IMR-90 (cell line): ENCODE data around the gene OR51F2. TPM values are rescaled to one million over a fixed set of nuclear protein-coding genes. Genes with fewer than 3 reads are reported as not detected.

Source experiments
- ATAC-seq: fragments of 200-7000 bp; cut with Tn5 transposase; 2 replicates; pipeline ENCODE4 v1.9.1; 2020; ENCODE audit warnings: low read depth, mild to moderate bottlenecking, moderate library complexity
- BruUV-seq: library from RNA; stranded (reverse); fragments of 400-500 nt; replicated peaks from 2 replicates; lab custom pipeline; 2021; lab: Mats Ljungman, UMichigan
- CTCF ChIA-PET: fragments of 300-600 bp; formaldehyde crosslinking; extraction: SDS; loops from one replicate; lab custom pipeline; 2021; ENCODE audit warnings: antibody characterized with exemption; lab: Yijun Ruan, JAX
- POLR2A ChIA-PET: fragments of 300-600 bp; sonication (Branson Sonifier 250); formaldehyde crosslinking; loops from one replicate; lab custom pipeline; 2022; ENCODE audit warnings: antibody characterized with exemption; ENCODE audit not compliant: unreplicated experiment; lab: Charles Lee
- DNase-seq: peaks from one replicate; pipeline ENCODE4 v3.0.0; 2013
- H2AFZ ChIP-seq: replicated peaks from 2 replicates; pipeline ENCODE3; 2013; ENCODE audit warnings: low read length, mild to moderate bottlenecking; ENCODE audit not compliant: poor library complexity
- H2AK5ac ChIP-seq: 2 replicates; pipeline ENCODE4 v1.6.1; 2013; ENCODE audit warnings: low read depth, low read length, inconsistent platforms
- H2AK9ac ChIP-seq: replicated peaks from 2 replicates; pipeline ENCODE3; 2013; ENCODE audit warnings: mild to moderate bottlenecking, low read depth, low read length, moderate library complexity; ENCODE audit not compliant: poor library complexity
- H2BK120ac ChIP-seq: 2 replicates; pipeline ENCODE4 v1.6.1; 2013; ENCODE audit warnings: low read depth, low read length, inconsistent platforms
- H2BK15ac ChIP-seq: 3 replicates; pipeline ENCODE4 v1.6.1; 2013; ENCODE audit warnings: low read depth, low read length, inconsistent platforms
- H2BK20ac ChIP-seq: 2 replicates; pipeline ENCODE4 v1.6.1; 2013; ENCODE audit warnings: low read depth, mild to moderate bottlenecking, inconsistent platforms, low read length, moderate library complexity
- H2BK5ac ChIP-seq: 2 replicates; pipeline ENCODE4 v1.6.1; 2013; ENCODE audit warnings: mild to moderate bottlenecking, low read depth, low read length, inconsistent platforms; ENCODE audit not compliant: poor library complexity, severe bottlenecking
- H3K14ac ChIP-seq: replicated peaks from 2 replicates; pipeline ENCODE4 v1.6.1; 2013; ENCODE audit warnings: low read depth, low read length, inconsistent platforms
- H3K18ac ChIP-seq: 2 replicates; pipeline ENCODE4 v1.6.1; 2013; ENCODE audit warnings: low read depth, low read length, control low read depth
- H3K23ac ChIP-seq: 2 replicates; pipeline ENCODE4 v1.6.1; 2013; ENCODE audit warnings: low read depth, low read length, inconsistent platforms
- H3K27ac ChIP-seq: 2 replicates; pipeline ENCODE4 v1.5.1; 2013; ENCODE audit warnings: mild to moderate bottlenecking, control low read depth, low read length; ENCODE audit not compliant: insufficient read depth
- H3K27me3 ChIP-seq: 2 replicates; pipeline ENCODE4 v1.6.1; 2013; ENCODE audit warnings: low read length; ENCODE audit not compliant: control insufficient read depth, insufficient read depth
- H3K36me3 ChIP-seq: 2 replicates; pipeline ENCODE4 v1.6.1; 2013; ENCODE audit warnings: low read length, mixed read lengths; ENCODE audit not compliant: control insufficient read depth, insufficient read depth
- H3K4ac ChIP-seq: 2 replicates; pipeline ENCODE4 v1.6.1; 2013; ENCODE audit warnings: low read depth, low read length, inconsistent platforms
- H3K4me1 ChIP-seq: 2 replicates; pipeline ENCODE4 v1.6.1; 2013; ENCODE audit warnings: low read length, mixed read lengths; ENCODE audit not compliant: control insufficient read depth, insufficient read depth
- H3K4me2 ChIP-seq: 2 replicates; pipeline ENCODE4 v1.6.1; 2013; ENCODE audit warnings: low read depth, mild to moderate bottlenecking, control low read depth, low read length, moderate library complexity
- H3K4me3 ChIP-seq: 2 replicates; pipeline ENCODE4 v1.5.1; 2013; ENCODE audit warnings: low read depth, mild to moderate bottlenecking, control low read depth, low read length, moderate library complexity; ENCODE audit not compliant: insufficient read depth
- H3K56ac ChIP-seq: 2 replicates; pipeline ENCODE4 v1.6.1; 2013; ENCODE audit warnings: low read length, inconsistent platforms; ENCODE audit not compliant: insufficient read depth; ENCODE audit errors: extremely low read depth
- H3K79me1 ChIP-seq, 2 experiments: 2 replicates each; pipeline ENCODE4 v1.6.1; 2013; ENCODE audit warnings: low read length in 2 of 2, inconsistent platforms in 1 of 2, low read depth in 1 of 2
- H3K9ac ChIP-seq: 2 replicates; pipeline ENCODE4 v1.6.1; 2013; ENCODE audit warnings: low read depth, low read length, control low read depth
- H3K9me1 ChIP-seq: 2 replicates; pipeline ENCODE4 v1.6.1; 2013; ENCODE audit warnings: low read length, inconsistent platforms; ENCODE audit not compliant: insufficient read depth
- H3K9me3 ChIP-seq: 2 replicates; pipeline ENCODE4 v1.6.1; 2013; ENCODE audit warnings: low read length; ENCODE audit not compliant: control insufficient read depth, insufficient read depth
- H4K20me1 ChIP-seq: 2 replicates; pipeline ENCODE4 v1.6.1; 2013; ENCODE audit warnings: low read length, inconsistent platforms; ENCODE audit not compliant: insufficient read depth
- H4K5ac ChIP-seq: 2 replicates; pipeline ENCODE4 v1.6.1; 2013; ENCODE audit warnings: mild to moderate bottlenecking, low read depth, low read length, control low read depth
- H4K8ac ChIP-seq, 2 experiments: 2 replicates each; pipeline ENCODE4 v1.6.1; 2013; ENCODE audit warnings: low read depth in 2 of 2, low read length in 2 of 2, control low read depth in 1 of 2, inconsistent platforms in 1 of 2
- H4K91ac ChIP-seq: 2 replicates; pipeline ENCODE4 v1.6.1; 2013; ENCODE audit warnings: low read depth, low read length, inconsistent platforms; ENCODE audit not compliant: insufficient read depth
- BHLHE40 ChIP-seq: fragments of 150-350 bp; IDR thresholded peaks from 2 replicates; pipeline ENCODE4 v1.6.1; 2016; ENCODE audit warnings: mild to moderate bottlenecking, low read depth, low read length
- CEBPB ChIP-seq: IDR thresholded peaks from 2 replicates; pipeline ENCODE4 v1.6.1; 2012; ENCODE audit warnings: low read depth, low read length, improper control_type of control experiment
- CHD1 ChIP-seq: IDR thresholded peaks from 2 replicates; pipeline ENCODE4 v1.6.1; 2012; ENCODE audit warnings: low read depth, low read length, improper control_type of control experiment
- CTCF ChIP-seq: conservative IDR thresholded peaks from 2 replicates; pipeline ENCODE4 v1.5.1; 2012; ENCODE audit warnings: mild to moderate bottlenecking, low read depth, low read length, improper control_type of control experiment
- ELK1 ChIP-seq: fragments of 150-350 bp; IDR thresholded peaks from 2 replicates; pipeline ENCODE4 v1.6.1; 2016; ENCODE audit warnings: low read depth, mild to moderate bottlenecking, low read length, moderate library complexity, borderline replicate concordance
- FOS ChIP-seq: fragments of 150-350 bp; IDR thresholded peaks from 2 replicates; pipeline ENCODE4 v1.6.1; 2016; ENCODE audit warnings: low read depth, low read length
- MAFK ChIP-seq: IDR thresholded peaks from 2 replicates; pipeline ENCODE4 v1.6.1; 2012; ENCODE audit warnings: low read depth, low read length, improper control_type of control experiment
- MAZ ChIP-seq: IDR thresholded peaks from 2 replicates; pipeline ENCODE4 v1.6.1; 2012; ENCODE audit warnings: low read depth, mild to moderate bottlenecking, low read length, improper control_type of control experiment, moderate library complexity, borderline replicate concordance
- MXI1 ChIP-seq: IDR thresholded peaks from 2 replicates; pipeline ENCODE4 v1.6.1; 2012; ENCODE audit warnings: low read depth, mild to moderate bottlenecking, low read length, moderate library complexity, borderline replicate concordance
- NFE2L2 ChIP-seq: fragments of 150-350 bp; IDR thresholded peaks from 2 replicates; pipeline ENCODE4 v1.6.1; 2016; ENCODE audit warnings: low read depth, mild to moderate bottlenecking, low read length
- POLR2A ChIP-seq: IDR thresholded peaks from 2 replicates; pipeline ENCODE4 v1.6.1; 2012; ENCODE audit warnings: mild to moderate bottlenecking, low read depth, low read length
- RAD21 ChIP-seq: IDR thresholded peaks from 2 replicates; pipeline ENCODE4 v1.6.1; 2012; ENCODE audit warnings: low read length, improper control_type of control experiment
- RCOR1 ChIP-seq: IDR thresholded peaks from 2 replicates; pipeline ENCODE4 v1.6.1; 2012; ENCODE audit warnings: mild to moderate bottlenecking, low read length, improper control_type of control experiment; ENCODE audit not compliant: insufficient replicate concordance
- RFX5 ChIP-seq: IDR thresholded peaks from 2 replicates; pipeline ENCODE4 v1.8.0; 2012; ENCODE audit warnings: low read depth, mild to moderate bottlenecking, low read length, moderate library complexity
- SMC3 ChIP-seq: fragments of 150-350 bp; IDR thresholded peaks from 2 replicates; pipeline ENCODE4 v1.6.1; 2016; ENCODE audit warnings: low read depth, mild to moderate bottlenecking, antibody characterized with exemption, low read length, moderate library complexity
- USF2 ChIP-seq: fragments of 150-350 bp; IDR thresholded peaks from 2 replicates; pipeline ENCODE4 v1.6.1; 2017; ENCODE audit warnings: mild to moderate bottlenecking, antibody characterized with exemption, low read length, low read depth
- WGBS, 2 experiments: methylation state at CpG; one replicate each; pipeline versions ENCODE4 v1.1.5 to v1.1.7; 2013; ENCODE audit warnings: missing lambda C conversion rate in 2 of 2; ENCODE audit not compliant: insufficient read length in 1 of 2; ENCODE audit errors: extremely low coverage in 2 of 2; 5-methylcytosine and 5-hydroxymethylcytosine counted together
- dilution Hi-C: fragments of 300-500 bp; cut with HindIII; formaldehyde crosslinking; loops from one replicate; pipeline ENCODE4 v1.14.3; 2018; ENCODE audit warnings: low sequenced_read_pairs; ENCODE audit not compliant: unreplicated experiment
- in situ Hi-C: fragments of 300-500 bp; cut with MboI; formaldehyde crosslinking; loops from 3 replicates; pipeline ENCODE4 v1.14.3; 2019; ENCODE audit warnings: low sequenced_read_pairs, inconsistent platforms, mixed read lengths
- intact Hi-C: fragments of 100-400 bp; cut with micrococcal nuclease; formaldehyde crosslinking; loops from 2 replicates; pipeline ENCODE4 v1.10.0; 2022
- polyA plus RNA-seq, 3 experiments: library from polyadenylated mRNA; depleted of rRNA; stranded (reverse); fragments of >200 nt; gene quantifications; 2 replicates each; pipeline ENCODE4 v1.2.3, GENCODE V29; 2012; ENCODE audit warnings: low replicate concordance in 1 of 3
- total RNA-seq: library from RNA; depleted of rRNA; stranded (reverse); fragments of >200 nt; gene quantifications from 2 replicates; pipeline ENCODE4 v1.2.3, GENCODE V29; 2012

The OR51F2 gene
- total and polyA plus RNA-seq, 2 of the 4 experiments (the other 2 are of a cell fraction), result 0.18 TPM; not detected in 1

DNA sequence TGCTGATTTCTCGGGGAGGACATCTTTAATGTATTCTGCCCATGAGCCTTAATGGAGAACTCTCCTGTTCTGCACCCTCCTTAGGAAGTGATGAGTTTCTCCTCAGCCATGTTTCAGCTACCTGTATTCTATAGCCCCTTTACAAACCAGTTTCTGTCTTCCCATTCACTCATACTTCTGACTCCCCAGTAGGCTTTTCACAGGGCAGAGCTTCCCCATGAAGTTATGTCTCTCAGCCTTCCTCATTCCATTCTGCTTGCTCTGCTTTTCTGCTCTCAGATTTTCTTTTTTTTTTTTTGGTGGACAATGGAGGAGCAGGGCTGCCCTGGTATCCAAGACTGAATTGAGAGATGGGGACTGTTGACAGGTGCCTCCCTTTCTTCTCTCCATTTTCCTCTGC lies 12.6 kb upstream of the OR51F2 start:
- no peak overlapping the region for H3K56ac ChIP-seq
- dilution Hi-C loops (no loop called here), intact Hi-C loops (no loop called here), in situ Hi-C loops (no loop called here)
- no peaks in the 10 kb centered on the region for H3K36me3 ChIP-seq
- no CpG with 5 or more reads among the region's 1 CpG for WGBS, 2 experiments
- H3K9me3 ChIP-seq, result no peaks in the 10 kb centered on the region; the same call in 1 of the 2 replicates
- no peak overlapping the region for H2BK20ac ChIP-seq
- no peak overlapping the region for H2BK15ac ChIP-seq
- H3K4me2 ChIP-seq, result no peak overlapping the region
- H3K4me1 ChIP-seq, result no peaks in the 10 kb centered on the region
- H3K9ac ChIP-seq, result no peak overlapping the region
- no peaks in the 10 kb centered on the region for H3K9me1 ChIP-seq
- no peak overlapping the region for H3K18ac ChIP-seq
- DNase-seq, result peak; percentile 14
- H3K4ac ChIP-seq, result no peak overlapping the region
- H3K27ac ChIP-seq, result no peak overlapping the region
- POLR2A ChIA-PET, result no interaction called here
- no peak overlapping the region for H3K23ac ChIP-seq
- BruUV-seq, result no TSS peak
- no peak overlapping the region for H3K14ac ChIP-seq
- TF ChIP-seq MAFK (no peak), NFE2L2 (no peak), CEBPB (no peak), BHLHE40 (no peak), MAZ (no peak), MXI1 (no peak), RAD21 (no peak), SMC3 (no peak), POLR2A (no peak), CHD1 (no peak), FOS (no peak), RFX5 (no peak), CTCF (no peak), ELK1 (no peak), USF2 (no peak), RCOR1 (no peak)
- no peak overlapping the region for H4K91ac ChIP-seq
- no peak; the same call in 1 of the 2 replicates for ATAC-seq
- no peaks in the 10 kb centered on the region for H4K20me1 ChIP-seq
- no peaks in the 10 kb centered on the region for H3K79me1 ChIP-seq
- H2BK120ac ChIP-seq, result no peak overlapping the region
- H2AFZ ChIP-seq, result no peak overlapping the region
- no peaks in the 10 kb centered on the region for H3K27me3 ChIP-seq
- no peak overlapping the region for H4K5ac ChIP-seq
- H3K4me3 ChIP-seq, result no peak overlapping the region
- CTCF ChIA-PET, result no interaction called here
- no peak overlapping the region for H4K8ac ChIP-seq
- H2AK9ac ChIP-seq, result no peak overlapping the region
- no peak overlapping the region for H2BK5ac ChIP-seq
- H2AK5ac ChIP-seq, result no peak overlapping the region
